ENCODE measurements around the gene PLEKHO1.

DNA sequence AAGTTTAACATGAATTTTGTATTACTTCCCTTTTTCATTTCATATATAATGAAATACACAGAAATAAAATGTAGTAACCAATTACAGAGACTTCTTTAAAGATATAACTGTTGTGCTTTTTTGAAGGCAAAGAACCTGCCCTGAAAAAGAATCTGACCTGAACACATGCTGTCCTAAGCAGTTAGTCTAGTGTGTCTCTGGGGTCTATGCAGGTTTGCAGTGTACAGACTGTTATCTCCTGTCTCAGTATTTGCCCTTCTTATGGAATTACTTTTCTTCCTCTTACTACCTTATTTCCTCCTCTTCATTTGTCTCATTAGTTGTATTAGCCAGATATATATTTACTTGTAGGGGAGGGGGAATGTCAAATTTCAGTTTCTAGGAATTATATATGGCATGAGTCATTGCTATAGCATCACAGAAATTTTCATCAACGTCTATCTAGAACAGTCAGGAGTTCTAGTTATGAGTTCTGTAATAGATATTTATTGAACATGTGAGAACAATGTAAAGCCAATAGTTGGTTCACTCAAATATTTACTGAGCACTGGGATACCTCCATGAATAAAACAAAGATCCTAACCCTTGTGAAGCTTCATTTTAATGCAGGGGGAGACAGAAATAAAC, 28.4 kb upstream of the PLEKHO1 start:
- no peak for TF ChIP-seq CTCF (IDR thresholded peaks at IDR 0.05; ENCODE audit: poor library complexity, severe bottlenecking)
- TF ChIP-seq SMC3 (conservative IDR thresholded peaks at IDR 0.05; ENCODE audit: poor library complexity) = no peak
- TF ChIP-seq, protein P1, sequence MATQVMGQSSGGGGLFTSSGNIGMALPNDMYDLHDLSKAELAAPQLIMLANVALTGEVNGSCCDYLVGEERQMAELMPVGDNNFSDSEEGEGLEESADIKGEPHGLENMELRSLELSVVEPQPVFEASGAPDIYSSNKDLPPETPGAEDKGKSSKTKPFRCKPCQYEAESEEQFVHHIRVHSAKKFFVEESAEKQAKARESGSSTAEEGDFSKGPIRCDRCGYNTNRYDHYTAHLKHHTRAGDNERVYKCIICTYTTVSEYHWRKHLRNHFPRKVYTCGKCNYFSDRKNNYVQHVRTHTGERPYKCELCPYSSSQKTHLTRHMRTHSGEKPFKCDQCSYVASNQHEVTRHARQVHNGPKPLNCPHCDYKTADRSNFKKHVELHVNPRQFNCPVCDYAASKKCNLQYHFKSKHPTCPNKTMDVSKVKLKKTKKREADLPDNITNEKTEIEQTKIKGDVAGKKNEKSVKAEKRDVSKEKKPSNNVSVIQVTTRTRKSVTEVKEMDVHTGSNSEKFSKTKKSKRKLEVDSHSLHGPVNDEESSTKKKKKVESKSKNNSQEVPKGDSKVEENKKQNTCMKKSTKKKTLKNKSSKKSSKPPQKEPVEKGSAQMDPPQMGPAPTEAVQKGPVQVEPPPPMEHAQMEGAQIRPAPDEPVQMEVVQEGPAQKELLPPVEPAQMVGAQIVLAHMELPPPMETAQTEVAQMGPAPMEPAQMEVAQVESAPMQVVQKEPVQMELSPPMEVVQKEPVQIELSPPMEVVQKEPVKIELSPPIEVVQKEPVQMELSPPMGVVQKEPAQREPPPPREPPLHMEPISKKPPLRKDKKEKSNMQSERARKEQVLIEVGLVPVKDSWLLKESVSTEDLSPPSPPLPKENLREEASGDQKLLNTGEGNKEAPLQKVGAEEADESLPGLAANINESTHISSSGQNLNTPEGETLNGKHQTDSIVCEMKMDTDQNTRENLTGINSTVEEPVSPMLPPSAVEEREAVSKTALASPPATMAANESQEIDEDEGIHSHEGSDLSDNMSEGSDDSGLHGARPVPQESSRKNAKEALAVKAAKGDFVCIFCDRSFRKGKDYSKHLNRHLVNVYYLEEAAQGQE (IDR thresholded peaks at IDR 0.05; ENCODE audit: borderline replicate concordance) = no peak
- TF ChIP-seq EZH2 (IDR thresholded peaks at IDR 0.05; ENCODE audit: borderline replicate concordance, insufficient read depth, low read length, poor library complexity, severe bottlenecking) = no peak
- no peak for TF ChIP-seq EP300 (conservative IDR thresholded peaks at IDR 0.05; ENCODE audit: poor library complexity, severe bottlenecking)
- TF ChIP-seq TAF1 (IDR thresholded peaks at IDR 0.05; ENCODE audit: low read depth) = no peak
- TF ChIP-seq POLR2AphosphoS5 (IDR thresholded peaks at IDR 0.05) = no peak
